Astrocyte (in vitro differentiated cells and primary cell): ENCODE data around the gene ADAM20.

Source experiments
- CTCF ChIP-seq: IDR thresholded peaks from 2 replicates; pipeline ENCODE4 v1.5.1; 2011; ENCODE audit warnings: low read depth, mild to moderate bottlenecking, inconsistent platforms, low read length, moderate library complexity; ENCODE audit not compliant: insufficient read depth
- EZH2 ChIP-seq: IDR thresholded peaks from 2 replicates; pipeline ENCODE4 v1.6.1; 2012; ENCODE audit warnings: mild to moderate bottlenecking, low read length, inconsistent platforms; ENCODE audit not compliant: insufficient read depth

- TF ChIP-seq CTCF (no peak), EZH2 (no peak)
Measured at GRCh38 chr14:70558356-70558755, 23.6 kb upstream of the ADAM20 start.
